Thymus (tissue), 11 donors: ENCODE measurements around the gene MANEA. TPM values are rescaled to one million over a fixed set of nuclear protein-coding genes. Genes with fewer than 3 reads are reported as not detected.
A peak's percentile ranks its signal among the peaks of the same experiment; 100 is the strongest.
"Not testable (repeated sequence)": the region's sequence is repeated elsewhere in the genome, so short reads cannot be mapped to it uniquely, and the experiment has no call there.

ENCODE experiments used
- DNase-seq, 9 donors: peaks; one replicate each; pipeline ENCODE4 v3.0.0-alpha.2; 2013; ENCODE audit warnings: low spot score in 9 of 9, low read depth in 6 of 9, missing footprints in 1 of 9
- H3K27ac ChIP-seq, 2 donors: one replicate each; pipeline ENCODE4 v1.5.1; 2013; ENCODE audit warnings: control low read depth in 1 of 2, low read depth in 1 of 2, low read length in 1 of 2, mild to moderate bottlenecking in 1 of 2, moderate library complexity in 1 of 2
- H3K27me3 ChIP-seq, 2 donors: one replicate each; pipeline ENCODE4 v1.5.1; 2013; ENCODE audit warnings: low read length in 1 of 2; ENCODE audit not compliant: control insufficient read depth in 2 of 2, insufficient read depth in 1 of 2
- H3K36me3 ChIP-seq, 2 donors: one replicate each; pipeline ENCODE4 v1.5.1; 2013; ENCODE audit warnings: low read length in 1 of 2, mild to moderate bottlenecking in 1 of 2, moderate library complexity in 1 of 2; ENCODE audit not compliant: control insufficient read depth in 2 of 2, insufficient read depth in 2 of 2
- H3K4me1 ChIP-seq, 2 donors: one replicate each; pipeline ENCODE4 v1.5.1; 2013; ENCODE audit warnings: low read length in 2 of 2; ENCODE audit not compliant: control insufficient read depth in 2 of 2, insufficient read depth in 2 of 2
- H3K4me3 ChIP-seq, 2 donors: one replicate each; pipeline ENCODE4 v1.5.1; 2013; ENCODE audit warnings: low read length in 2 of 2, control low read depth in 1 of 2, mild to moderate bottlenecking in 1 of 2
- H3K9me3 ChIP-seq, 2 donors: one replicate each; pipeline ENCODE4 v1.5.1; 2013; ENCODE audit warnings: low read length in 1 of 2, mild to moderate bottlenecking in 1 of 2; ENCODE audit not compliant: control insufficient read depth in 2 of 2, insufficient read depth in 1 of 2
- WGBS: extraction: QIAGEN DNeasy Blood & Tissue Kit; methylation state at CpG from one replicate; pipeline ENCODE4 v1.1.7; 2013; 5-methylcytosine and 5-hydroxymethylcytosine counted together
- polyA plus RNA-seq: library from polyadenylated mRNA; stranded (reverse); fragments of 200-250 nt; gene quantifications from one replicate; pipeline ENCODE4 v1.2.3, GENCODE V29; 2013
- total RNA-seq: library from RNA; stranded (reverse); fragments of 120-200 nt; gene quantifications from one replicate; pipeline ENCODE4 v1.2.4, GENCODE V29; 2013
- donor health status: healthy.

The MANEA gene
- total and polyA plus RNA-seq, 2 donors = 5.8 to 10.4 TPM

DNA sequence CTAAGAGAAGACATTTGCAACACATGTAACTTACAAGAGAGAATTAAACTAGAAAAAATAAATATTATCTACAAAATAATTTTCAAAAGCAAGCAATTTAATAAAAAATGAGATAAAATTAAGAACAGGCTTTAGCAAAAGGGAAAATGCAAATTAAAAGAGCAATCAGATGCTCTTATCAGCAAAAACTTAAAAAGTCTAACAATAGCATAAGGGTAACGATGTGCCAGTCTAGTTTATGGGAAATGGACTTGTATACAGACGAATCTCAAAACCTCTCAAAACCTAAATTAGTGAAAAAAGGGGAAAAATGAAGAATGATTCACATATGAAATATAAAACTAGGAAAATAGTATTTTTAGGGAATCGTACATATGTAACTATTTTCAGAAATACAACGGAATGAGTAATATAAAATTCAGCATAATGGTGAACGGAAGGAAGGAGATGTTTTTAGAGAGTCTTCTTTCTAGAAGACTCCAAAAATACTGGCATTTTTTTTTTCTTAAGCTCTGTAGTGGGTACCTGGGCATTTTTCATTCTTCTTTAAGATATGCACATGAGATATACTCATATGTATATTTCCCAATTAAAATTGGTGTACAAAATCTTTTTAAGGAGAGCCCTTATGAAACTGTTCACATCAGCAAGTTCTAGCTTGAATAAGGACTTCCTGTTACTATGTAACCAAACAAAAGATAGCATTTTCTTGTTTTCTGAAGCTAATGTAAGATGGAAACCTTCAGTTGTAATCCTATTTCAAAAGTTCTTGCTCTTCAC lies 927 bp upstream of the MANEA start:
- Histone ChIP-seq H3K27me3 (no peaks in the 10 kb centered on the region), H3K36me3 (no peaks in the 10 kb centered on the region), H3K4me1 (peaks cover 2 to 6% of the 10 kb centered on the region in 2 donors), H3K9me3 (no peaks in the 10 kb centered on the region), H3K4me3 (peak overlapping the region; percentile 83 to 96), H3K27ac (peak overlapping the region; percentile 97 to 100)
- peak; percentile 23 to 82 (median 55) for DNase-seq
- 4% methylated on average over 5 of the region's 5 CpGs for WGBS

DNA sequence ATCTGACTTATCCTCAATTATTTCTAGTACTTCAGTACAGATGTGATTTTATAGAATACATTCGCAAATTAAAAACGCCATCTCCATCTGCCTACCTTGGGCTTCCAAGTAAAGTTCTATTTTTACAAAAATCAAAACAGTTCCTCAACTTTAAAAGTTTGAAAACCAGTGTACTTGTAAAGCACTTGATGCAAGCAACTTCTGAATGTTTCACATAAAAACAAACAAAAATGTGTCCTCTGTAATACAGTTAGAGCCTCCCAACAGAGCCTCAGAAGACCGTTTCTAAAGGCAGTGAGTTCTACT lies 384 bp upstream of the MANEA start:
- DNase-seq = peak in 1 of 9 donors; percentile 75
- peak overlapping the region; percentile 97 to 100 for H3K27ac ChIP-seq
- no peaks in the 10 kb centered on the region for H3K27me3 ChIP-seq
- under 1% methylated on average over 3 of the region's 3 CpGs for WGBS
- no peaks in the 10 kb centered on the region for H3K9me3 ChIP-seq
- H3K4me3 ChIP-seq = peak overlapping the region; percentile 83 to 96
- H3K4me1 ChIP-seq = peaks cover 2 to 6% of the 10 kb centered on the region in 2 donors
- no peaks in the 10 kb centered on the region for H3K36me3 ChIP-seq

DNA sequence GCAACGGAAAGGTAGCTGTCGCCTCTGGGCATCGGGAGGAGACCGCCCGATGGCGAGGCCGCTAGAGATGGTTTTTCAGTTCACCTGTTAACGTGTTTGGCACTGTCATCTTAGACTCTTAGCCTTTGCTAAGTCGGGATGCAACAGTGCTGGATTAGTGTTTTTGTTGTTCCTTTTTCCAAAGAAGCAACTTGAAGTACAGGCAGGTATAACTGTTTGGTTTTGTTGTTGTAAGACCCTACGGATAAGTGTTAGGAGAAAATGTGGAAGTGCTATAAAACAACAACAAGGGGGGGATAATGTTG lies 723 bp downstream of the MANEA start:
- no peak for DNase-seq
- 2% methylated on average over 10 of the region's 10 CpGs for WGBS
- Histone ChIP-seq H3K36me3 (no peaks in the 10 kb centered on the region), H3K27ac (peak overlapping the region; percentile 97 to 100), H3K4me1 (peaks cover 0 to 6% of the 10 kb centered on the region in 2 donors), H3K4me3 (peak overlapping the region; percentile 83 to 96), H3K27me3 (no peaks in the 10 kb centered on the region), H3K9me3 (no peaks in the 10 kb centered on the region)

DNA sequence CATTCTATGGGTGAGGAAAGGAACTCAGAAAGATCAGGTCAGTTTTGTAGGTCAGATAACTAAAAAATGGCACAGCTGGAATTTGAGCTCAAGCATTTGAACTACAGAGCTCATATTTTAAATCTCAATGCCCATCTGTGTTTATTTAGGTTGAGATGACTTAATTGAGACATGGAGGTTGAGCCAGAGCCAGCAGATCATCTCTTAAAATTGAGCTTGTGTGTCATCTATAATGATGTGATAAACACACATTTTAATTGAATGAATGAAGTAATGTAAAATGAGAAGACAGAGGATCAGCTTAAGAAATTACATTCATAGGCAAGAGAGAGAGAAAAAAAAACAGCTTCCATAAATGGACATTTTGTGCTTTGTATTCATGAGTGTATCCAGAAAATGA lies 3.7 kb downstream of the MANEA start:
- Histone ChIP-seq H3K27ac (no peak overlapping the region), H3K36me3 (no peaks in the 10 kb centered on the region), H3K4me1 (peaks cover 0 to 6% of the 10 kb centered on the region in 2 donors), H3K4me3 (no peak overlapping the region), H3K27me3 (no peaks in the 10 kb centered on the region), H3K9me3 (peaks cover 1 to 8% of the 10 kb centered on the region in 2 donors)
- no peak for DNase-seq

DNA sequence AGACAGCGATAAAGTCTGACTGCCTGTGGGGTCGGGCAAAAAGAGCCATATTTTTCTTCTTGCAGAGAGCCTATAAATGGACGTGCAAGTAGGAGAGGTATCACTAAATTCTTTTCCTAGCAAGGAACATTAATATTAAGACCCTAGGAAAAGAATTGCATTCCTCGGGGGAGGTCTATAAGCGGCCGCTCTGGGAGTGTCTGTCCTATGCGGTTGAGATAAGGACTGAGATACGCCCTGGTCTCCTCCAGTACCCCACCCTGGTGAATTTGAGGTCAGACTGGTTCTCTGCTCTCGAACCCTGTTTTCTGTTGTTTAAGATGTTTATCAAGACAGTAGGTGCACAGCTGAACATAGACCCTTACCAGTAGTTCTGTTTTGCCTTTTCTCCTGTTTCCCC lies 6.9 kb downstream of the MANEA start:
- not testable (repeated sequence) for H3K27ac ChIP-seq, H3K9me3 ChIP-seq, H3K27me3 ChIP-seq, H3K4me1 ChIP-seq, H3K36me3 ChIP-seq, DNase-seq, H3K4me3 ChIP-seq
- 99% methylated on average over 9 of the region's 9 CpGs for WGBS

DNA sequence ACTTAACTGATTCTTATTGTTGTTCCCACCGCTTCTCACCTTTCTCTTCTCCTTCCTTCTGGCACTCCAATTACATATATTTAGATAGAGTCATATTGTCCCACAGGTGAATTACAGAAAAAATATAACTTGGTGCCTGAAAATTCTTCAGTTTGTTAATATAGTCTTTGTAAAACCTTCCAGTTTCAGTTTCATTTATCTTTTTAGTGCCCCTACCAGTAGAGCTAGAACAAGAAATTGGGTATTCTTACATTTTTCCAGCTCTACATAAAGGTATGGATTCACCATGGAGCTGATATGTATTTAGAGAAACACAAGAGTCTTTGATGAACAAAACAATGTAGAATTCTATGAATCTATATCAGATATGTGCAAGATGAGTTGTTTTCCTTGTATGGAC lies 10.7 kb downstream of the MANEA start:
- H3K4me3 ChIP-seq = no peak overlapping the region
- H3K27me3 ChIP-seq = no peaks in the 10 kb centered on the region
- H3K9me3 ChIP-seq = peaks cover 1 to 8% of the 10 kb centered on the region in 2 donors
- no peak for DNase-seq
- peaks cover 0 to 4% of the 10 kb centered on the region in 2 donors for H3K36me3 ChIP-seq
- WGBS = 99% methylated on average over 1 of the region's 1 CpG
- no peak overlapping the region for H3K27ac ChIP-seq
- H3K4me1 ChIP-seq = no peaks in the 10 kb centered on the region

DNA sequence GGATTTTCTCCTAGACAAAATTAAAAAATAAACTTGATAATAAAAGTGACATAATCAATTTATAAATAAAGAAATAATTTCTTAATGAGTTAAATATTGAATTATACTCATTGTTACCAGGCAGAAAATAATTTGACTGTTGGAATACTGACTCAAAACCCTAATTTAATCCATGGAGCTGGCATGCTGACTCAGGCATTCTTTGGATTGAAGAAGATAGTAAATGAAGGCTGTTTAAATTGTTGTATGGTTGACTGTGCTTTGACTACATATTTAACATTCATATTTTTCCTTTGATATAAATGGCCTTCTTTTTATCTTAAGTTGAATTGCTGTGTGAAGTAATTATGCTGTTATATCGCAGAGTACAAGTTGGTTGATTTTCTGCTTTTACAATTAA lies 11.7 kb downstream of the MANEA start:
- Histone ChIP-seq H3K27me3 (no peaks in the 10 kb centered on the region), H3K9me3 (peaks cover 1 to 8% of the 10 kb centered on the region in 2 donors), H3K4me1 (no peaks in the 10 kb centered on the region), H3K27ac (no peak overlapping the region), H3K36me3 (peaks cover 0 to 4% of the 10 kb centered on the region in 2 donors), H3K4me3 (no peak overlapping the region)
- WGBS = 97% methylated on average over 1 of the region's 1 CpG
- DNase-seq = no peak

DNA sequence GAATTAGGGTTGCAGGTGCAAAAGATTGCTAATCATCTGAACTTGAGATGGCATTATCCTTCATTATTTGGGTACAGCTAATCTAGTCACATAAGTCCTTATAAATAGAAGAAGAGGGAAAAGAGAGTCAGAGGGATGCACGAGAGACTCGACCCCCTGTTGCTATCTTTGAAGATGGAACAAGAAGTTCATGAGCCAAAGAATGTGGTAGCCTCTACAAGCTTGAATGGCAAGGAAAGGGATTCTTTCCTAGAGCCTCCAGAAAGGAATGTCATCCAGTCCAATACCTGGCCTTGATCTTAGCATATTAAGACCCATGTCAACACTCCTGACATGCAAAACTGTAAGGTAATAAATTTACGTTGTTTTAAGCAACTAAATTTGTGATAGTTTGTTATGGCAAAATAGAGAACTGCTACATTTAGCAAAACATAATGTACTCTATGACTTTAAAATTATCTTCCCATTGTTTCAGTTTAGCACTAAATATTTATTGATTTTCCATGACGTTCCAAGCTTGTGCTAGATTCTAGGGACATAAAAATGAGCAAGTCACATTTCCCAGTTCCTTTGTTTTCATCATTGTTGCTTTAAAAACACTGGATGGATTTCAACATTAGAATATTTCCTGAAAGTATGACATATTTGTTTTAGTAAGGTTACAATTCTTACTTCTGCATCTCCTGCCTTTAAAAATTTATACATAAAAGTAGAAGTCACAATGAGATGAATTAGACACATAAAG lies 12.7 kb downstream of the MANEA start:
- H3K27me3 ChIP-seq = no peaks in the 10 kb centered on the region
- peaks cover 0 to 4% of the 10 kb centered on the region in 2 donors for H3K36me3 ChIP-seq
- no peaks in the 10 kb centered on the region for H3K4me1 ChIP-seq
- DNase-seq = no peak
- WGBS = 96% methylated on average over 4 of the region's 4 CpGs
- H3K27ac ChIP-seq = no peak overlapping the region
- H3K4me3 ChIP-seq = no peak overlapping the region
- peaks cover 0 to 4% of the 10 kb centered on the region in 2 donors for H3K9me3 ChIP-seq

DNA sequence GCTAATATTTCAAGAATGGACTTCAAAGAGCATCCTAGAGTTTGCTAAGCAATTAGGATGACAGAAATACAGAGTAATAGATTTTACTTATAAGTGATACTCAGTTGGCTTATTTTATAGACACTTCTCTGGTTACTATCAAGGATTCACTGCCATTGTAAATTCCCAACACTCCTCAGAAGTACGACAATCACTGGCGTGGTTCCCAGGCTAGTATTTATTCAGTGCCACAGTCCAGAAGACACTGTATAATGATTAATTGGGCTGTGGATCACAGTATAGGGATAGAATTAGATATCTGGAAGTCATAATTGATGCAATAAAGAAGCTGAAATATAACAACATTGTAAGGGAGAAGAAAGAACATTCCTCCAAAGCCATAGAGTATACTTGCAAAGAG lies 15.7 kb downstream of the MANEA start:
- Histone ChIP-seq H3K4me3 (no peak overlapping the region), H3K36me3 (peaks cover 0 to 4% of the 10 kb centered on the region in 2 donors), H3K4me1 (no peaks in the 10 kb centered on the region), H3K27me3 (no peaks in the 10 kb centered on the region), H3K27ac (no peak overlapping the region), H3K9me3 (no peaks in the 10 kb centered on the region)
- 50% methylated on average over 2 of the region's 2 CpGs for WGBS
- DNase-seq = no peak
